T follicular helper cell (primary cell): ENCODE measurements around the gene GFRAL.
"Not testable (repeated sequence)": the region's sequence is repeated elsewhere in the genome, so short reads cannot be mapped to it uniquely, and the experiment has no call there.

Experiments used
- DNase-seq: peaks from one replicate; pipeline ENCODE4 v3.0.0-alpha.2; 2020; ENCODE audit warnings: low read depth
- total RNA-seq, 2 experiments: gene quantifications; one replicate each; lab custom pipeline; 2026; lab: John Stamatoyannopoulos, UW

GFRAL gene, protein sequence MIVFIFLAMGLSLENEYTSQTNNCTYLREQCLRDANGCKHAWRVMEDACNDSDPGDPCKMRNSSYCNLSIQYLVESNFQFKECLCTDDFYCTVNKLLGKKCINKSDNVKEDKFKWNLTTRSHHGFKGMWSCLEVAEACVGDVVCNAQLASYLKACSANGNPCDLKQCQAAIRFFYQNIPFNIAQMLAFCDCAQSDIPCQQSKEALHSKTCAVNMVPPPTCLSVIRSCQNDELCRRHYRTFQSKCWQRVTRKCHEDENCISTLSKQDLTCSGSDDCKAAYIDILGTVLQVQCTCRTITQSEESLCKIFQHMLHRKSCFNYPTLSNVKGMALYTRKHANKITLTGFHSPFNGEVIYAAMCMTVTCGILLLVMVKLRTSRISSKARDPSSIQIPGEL
- 0 reads per million in 2 experiments for total RNA-seq

GRCh38 chr6:55327169-55327568, at the start of gene GFRAL:
TSS of gene GFRAL (plus strand) at chr6:55327469. CDS start at chr6:55327555, 86 bp downstream.
- no peak for DNase-seq

DNA sequence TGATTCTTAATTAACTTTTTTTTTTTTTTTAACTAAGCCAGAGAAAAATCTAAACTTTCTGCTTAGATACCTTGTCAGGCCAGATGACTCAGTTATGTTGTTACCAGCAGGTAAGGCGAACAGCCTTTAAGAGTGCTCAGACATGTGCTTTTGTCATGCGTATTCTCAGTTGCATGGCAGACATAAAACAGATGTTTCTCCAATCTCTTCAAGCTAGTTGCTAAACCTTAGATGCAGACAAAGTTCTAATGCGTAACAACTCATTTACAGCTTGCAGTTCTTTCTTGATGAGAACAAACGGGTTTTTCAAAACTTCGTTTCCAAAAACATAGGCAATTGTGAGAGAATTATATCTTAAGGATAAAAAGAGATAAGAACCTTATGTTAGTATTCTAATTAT, 49.6 kb upstream of the GFRAL start:
- no peak for DNase-seq

DNA sequence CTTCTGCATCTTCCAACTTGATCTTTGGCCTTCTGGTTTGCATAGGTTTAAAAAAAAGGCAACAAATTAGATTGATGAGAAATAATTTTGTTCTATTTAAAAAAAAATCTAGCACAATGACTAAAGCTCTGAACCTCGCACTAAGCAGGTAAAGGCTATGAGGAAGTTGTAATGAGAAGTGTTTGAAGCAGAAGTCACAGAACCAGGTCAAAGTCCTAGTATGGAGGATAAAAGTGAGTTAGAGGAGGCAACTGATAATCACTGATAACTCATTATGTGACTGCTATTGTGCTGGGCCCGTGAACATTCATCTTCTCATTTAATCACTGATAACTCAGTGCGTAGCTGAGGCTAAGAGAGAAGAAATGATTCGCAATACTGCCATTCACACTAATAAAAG, 46.1 kb upstream of the GFRAL start:
- DNase-seq, result no peak

GRCh38 chr6:55282115-55282514, 45.2 kb upstream of the GFRAL start:
- no peak for DNase-seq

DNA sequence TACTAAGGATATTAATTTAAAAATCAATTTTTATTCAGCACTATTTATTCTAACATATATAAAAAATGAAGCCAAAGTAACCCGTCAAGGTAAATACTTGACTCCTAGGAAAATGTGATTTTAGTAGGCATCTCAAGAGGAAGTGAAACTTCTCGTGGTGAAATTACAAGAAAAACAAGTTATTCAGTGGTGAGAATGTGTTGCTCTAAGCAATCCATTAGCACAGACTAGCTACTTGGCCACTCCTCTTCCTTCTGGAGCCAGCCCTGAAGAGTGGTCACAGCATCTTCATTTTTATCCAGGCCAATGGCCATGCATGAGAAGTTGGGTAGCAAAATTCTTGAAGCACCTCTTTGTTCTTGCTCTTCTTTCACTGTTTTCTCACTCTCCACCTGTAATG, 40.4 kb upstream of the GFRAL start:
- DNase-seq, result no peak

GRCh38 chr6:55290736-55291135, 36.5 kb upstream of the GFRAL start:
- DNase-seq, result no peak

DNA sequence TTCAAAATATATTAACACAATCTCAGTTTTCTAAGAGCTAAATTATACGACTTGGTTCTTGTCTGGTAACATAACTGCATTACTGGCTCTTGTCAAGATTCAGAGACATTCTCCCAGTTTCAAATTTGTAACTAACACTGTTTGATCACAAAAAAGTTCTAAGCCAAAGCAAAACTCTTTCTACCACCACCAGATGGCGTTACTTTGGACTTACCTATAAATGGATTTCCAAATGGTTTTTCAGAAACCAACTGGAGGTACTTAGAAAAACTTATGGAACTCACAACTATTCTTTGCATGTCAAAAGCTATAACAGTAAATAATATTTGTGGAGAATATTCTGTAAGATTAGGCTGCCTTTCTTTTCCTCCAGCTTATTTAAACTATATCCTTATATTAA, 34.2 kb upstream of the GFRAL start:
- no peak for DNase-seq

DNA sequence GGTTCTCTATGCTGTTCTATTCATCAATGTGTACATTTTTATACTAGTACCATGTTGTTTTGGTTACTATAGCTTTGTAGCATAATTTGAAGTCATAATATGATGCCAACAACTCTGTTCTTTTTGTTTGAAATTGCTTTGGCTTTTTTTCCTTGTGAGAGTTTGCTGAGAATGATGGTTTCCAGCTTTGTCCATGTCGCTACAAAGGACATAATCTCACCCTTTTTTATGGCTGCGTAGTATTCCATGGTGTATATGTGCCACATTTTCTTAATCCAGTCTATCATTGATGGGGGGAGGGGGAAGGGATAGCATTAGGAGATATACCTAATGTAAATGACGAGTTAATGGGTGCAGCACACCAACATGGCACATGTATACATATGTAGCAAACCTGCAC, 30.1 kb upstream of the GFRAL start:
- DNase-seq, result not testable (repeated sequence)

DNA sequence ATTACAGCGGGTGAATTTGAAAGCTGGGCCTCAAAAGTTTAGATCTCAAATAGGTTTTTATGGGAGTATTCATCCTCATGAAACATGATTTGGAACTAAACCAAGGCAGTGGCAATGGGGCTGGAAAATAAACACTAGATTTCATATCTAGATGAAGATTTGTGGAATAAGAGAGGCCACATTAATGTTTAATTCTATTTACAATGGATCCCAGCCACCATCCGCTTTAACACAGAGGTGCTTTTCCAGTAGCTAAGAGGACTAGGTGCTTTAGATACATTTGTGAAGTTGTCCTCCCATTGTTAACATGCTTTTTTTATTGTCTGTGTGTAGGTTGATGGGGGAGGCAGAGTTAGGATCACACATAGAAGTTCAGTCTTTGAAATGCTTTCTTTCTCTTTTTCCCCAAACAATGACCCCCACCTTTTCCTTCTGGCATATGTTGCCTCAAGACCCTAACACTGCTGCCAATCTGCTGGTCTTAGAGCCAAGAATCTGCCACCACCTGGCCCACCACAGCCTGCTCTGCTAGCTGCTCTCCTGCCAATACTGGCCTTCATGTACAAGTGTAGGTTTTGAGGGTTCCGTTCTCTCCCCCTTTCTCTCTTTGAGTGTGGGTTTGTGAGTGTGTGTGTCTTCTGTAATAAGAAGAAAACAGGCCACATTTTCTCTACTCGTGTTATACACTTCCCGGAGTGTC, 27.8 kb upstream of the GFRAL start:
- DNase-seq, result no peak

DNA sequence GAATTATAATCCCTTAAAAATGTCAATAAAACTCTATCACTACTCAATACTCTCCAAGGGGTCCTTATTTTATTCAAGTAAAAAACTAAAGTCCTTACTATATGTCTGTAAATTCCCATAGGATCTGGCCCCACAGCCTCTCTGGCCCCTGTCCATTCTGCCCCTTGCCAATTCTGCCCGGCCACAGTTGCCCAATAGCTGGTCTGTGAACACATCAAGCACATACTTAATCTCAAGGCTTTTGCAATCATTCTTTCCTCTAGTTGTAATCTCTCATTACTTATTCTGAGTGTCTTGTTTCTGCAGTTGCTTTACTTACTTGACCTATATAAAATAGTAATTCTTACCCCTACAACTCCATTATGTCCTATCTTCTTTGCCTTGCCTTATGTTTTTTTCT, 22.5 kb upstream of the GFRAL start:
- no peak for DNase-seq

DNA sequence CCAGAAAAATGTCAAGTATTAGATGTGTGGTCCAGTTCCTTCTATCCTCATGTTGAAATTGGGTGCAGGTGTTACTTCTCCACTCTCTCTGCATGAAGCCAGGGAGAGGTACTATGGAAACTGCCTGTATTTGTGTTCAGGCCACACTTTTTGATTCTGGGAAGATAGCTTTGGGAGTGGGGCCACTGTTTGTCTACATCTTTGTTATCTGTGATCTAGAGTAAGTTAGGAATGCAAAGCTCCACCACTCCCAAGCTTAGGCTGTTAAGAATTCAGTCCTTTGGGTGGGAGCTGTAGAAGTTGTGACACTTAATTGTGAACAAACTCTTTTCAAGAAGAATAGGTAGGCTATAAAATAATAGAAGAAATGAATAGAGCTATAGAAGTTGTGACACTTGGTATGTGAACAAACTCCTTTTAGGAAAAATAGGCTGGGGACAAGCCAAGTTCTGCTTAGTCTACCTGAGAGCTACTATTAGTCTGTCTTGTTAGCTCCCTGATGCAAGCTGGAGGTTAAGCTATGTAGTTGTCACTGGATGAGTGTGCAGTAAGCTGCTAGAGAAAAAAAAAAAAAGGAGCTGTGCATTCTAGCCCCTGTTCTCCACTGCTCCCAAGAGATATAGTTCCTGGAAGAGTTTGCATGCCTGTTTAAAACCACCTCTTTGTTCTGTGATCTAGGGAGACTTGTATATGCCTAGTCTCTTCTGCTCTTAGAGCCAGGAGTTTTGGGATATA, 7.1 kb upstream of the GFRAL start:
- DNase-seq, result no peak

GRCh38 chr6:55320696-55321086, 6.6 kb upstream of the GFRAL start:
- DNase-seq, result no peak

DNA sequence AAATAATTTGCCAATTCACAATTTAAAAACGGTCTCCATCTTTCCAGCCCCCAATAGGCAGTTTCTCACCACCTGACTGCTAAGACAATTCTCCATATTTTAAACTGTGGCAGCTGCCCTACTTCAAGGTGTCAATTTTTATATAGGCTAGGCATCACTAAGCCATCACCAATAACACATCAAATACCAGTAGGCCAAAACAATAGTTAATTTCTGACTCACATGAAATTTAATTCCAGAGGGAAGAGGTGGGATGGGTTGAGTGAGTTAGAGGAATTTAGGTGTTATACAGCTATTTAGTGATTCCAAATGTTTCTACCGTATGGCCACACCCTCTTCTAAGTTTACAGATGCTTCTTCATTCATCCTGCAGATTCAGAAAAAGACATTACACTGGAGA, 49.9 kb downstream of the GFRAL start:
- DNase-seq, result no peak

- no peak for DNase-seq
These were observed 52.2 kb downstream of the GFRAL start for GRCh38 chr6:55379471-55379870.

DNA sequence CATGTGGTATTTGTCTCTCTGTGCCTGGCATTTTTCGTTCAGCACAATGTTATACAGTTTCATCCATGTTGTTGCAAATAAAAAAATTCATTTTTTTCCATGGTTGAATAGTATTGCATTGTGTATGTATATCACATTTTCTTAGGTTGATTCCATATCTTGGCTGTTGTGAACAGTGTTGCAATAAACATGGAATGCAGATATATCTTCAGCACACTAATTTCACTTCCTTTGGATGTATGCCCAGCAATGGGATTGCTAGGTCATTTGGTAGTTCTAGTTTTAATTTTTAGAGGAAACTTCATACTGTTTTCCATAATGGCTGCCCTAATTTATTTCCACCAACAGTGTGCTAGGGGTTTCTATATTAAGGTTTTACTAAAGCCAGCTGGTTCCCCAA, 52.6 kb downstream of the GFRAL start:
- no peak for DNase-seq

DNA sequence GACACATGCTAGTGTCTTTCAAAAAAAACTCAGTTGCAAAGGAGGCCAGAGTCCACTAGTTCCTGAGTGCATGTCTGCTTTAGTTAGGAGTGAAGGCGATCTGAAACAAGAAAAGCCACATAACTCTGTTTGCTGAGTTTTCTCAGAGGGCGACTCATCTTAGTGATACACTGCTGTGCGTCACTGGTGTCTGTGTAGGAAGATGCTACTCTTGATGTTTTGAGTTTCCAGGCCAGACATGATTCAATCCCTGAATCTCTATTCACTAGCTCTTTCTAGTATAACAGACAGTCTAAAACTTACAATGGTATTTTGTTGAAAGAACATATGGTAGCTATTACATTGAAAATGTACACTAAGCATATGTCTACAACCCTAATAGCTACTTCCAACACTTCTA, 60.9 kb downstream of the GFRAL start:
- no peak for DNase-seq

DNA sequence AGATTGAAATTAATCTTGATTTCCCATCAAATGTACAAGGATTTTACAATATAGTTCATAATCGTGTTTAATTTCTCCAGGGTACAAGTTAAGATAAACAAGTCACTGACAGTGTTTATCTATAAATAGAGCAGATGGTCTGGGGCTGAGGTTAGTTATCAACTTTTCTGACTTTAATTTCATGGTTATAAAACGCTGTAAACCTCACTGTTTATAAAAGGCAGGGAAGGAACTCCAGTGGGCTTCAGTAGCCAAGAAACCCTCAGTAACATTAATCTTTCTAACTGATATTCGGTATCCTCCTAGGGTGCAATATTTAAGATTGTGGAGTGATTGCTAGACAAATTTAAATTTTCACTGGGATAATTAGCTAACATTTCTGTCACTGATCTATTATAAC, 68.6 kb downstream of the GFRAL start:
- no peak for DNase-seq

DNA sequence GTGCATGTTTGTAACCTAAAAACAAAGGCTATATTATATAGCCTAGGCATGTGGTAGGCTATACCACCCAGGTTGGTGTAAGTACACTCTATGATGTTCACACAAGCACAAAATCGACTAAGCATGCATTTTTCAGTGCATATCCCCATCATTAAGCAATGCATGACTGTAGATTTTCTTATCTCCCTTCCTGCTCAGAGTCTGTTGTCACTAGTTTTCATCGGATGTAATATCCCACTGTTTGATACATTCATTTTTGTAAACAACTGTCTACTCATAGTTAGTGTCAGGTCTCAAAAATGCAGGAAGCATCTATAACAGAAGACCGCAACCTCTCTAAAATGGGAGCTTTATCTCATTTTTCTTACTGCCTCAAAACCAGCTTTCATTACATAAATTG, 70.7 kb downstream of the GFRAL start:
- no peak for DNase-seq

DNA sequence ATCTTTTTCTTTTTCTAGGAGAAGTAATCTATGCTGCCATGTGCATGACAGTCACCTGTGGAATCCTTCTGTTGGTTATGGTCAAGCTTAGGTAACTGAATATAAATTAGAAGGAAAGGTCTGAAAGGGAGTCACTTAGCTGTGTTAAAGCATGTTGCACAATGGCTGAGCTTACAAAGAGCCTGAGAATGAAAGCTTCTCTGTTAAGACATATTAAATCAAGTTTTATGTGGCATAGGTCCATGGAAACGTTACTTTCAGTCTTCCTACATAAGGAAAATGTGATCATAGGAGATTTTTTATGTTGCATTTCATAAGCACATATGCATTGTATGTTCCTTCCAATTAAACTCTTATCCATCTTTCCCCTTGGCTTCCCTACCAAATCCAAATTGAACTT, 72.1 kb downstream of the GFRAL start:
- DNase-seq, result no peak

- DNase-seq, result no peak
These were observed 78.4 kb downstream of the GFRAL start for GRCh38 chr6:55405474-55406235.

GRCh38 chr6:55410674-55411073, 83.4 kb downstream of the GFRAL start:
- no peak for DNase-seq

- DNase-seq, result no peak
These were observed 96.7 kb downstream of the GFRAL start for GRCh38 chr6:55423933-55424332.
